NOMO-1 treated with DMSO at 0.1 percent for 48 hours (cell line): ENCODE results near the gene GARIN1A.
"Not testable (repeated sequence)": the region's sequence is repeated elsewhere in the genome, so short reads cannot be mapped to it uniquely, and the experiment has no call there.

Source experiments
- DNase-seq: peaks from one replicate; lab custom pipeline; 2025; ENCODE audit not compliant: unreplicated experiment; lab: John Stamatoyannopoulos, UW

GARIN1A gene

DNA sequence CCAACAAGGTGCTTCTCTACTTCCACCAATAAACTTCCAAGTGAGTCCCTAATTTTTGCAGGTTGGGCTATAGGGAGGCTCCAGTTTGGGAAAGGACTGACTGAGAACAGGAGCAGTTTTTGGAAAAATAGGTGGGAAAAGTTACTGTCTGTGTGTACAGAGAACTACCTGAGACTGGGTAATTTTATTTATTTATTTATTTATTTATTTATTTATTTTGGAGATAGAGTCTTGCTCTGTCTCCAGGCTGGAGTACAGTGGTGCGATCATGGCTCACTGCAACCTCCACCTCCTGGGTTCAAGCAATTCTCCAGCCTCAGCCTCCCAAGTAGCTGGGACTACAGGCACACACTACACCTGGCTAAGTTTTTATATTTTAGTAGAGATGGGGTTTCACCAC is 11.2 kb downstream of the GARIN1A start:
- DNase-seq, result not testable (repeated sequence)

- not testable (repeated sequence) for DNase-seq
Measured at GRCh38 chr7:128683738-128684137, 11.6 kb downstream of the GARIN1A start.

- DNase-seq, result no peak
Measured at GRCh38 chr7:128687131-128687530, 15.0 kb downstream of the GARIN1A start.

- no peak for DNase-seq
Measured at GRCh38 chr7:128688492-128688891, 16.4 kb downstream of the GARIN1A start.

DNA sequence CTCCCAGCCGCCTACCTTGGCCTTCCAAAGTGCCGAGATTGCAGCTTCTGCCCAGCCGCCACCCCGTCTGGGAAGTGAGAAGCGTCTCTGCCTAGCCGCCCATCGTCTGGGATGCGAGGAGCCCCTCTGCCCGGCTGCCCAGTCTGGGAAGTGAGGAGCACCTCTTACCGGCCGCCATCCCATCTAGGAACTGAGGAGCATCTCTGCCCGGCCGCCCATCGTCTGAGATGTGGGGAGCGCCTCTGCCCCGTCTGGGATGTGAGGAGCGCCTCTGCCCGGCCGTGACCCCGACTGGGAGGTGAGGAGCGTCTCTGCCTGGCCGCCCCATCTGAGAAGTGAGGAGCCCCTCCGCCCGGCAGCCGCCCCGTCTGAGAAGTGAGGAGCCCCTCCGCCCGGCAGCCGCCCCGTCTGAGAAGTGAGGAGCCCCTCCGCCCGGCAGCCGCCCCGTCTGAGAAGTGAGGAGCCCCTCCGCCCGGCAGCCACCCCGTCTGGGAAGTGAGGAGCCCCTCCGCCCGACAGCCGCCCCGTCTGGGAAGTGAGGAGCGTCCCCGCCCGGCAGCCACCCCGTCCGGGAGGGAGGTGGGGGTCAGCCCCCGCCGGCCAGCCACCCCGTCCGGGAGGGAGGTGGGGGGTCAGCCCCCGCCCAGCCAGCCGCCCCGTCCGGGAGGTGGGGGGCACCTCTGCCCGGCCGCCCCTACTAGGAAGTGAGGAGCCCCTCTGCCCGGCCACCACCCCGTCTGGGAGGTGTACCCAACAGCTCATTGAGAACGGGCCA is 17.3 kb downstream of the GARIN1A start:
- not testable (repeated sequence) for DNase-seq

DNA sequence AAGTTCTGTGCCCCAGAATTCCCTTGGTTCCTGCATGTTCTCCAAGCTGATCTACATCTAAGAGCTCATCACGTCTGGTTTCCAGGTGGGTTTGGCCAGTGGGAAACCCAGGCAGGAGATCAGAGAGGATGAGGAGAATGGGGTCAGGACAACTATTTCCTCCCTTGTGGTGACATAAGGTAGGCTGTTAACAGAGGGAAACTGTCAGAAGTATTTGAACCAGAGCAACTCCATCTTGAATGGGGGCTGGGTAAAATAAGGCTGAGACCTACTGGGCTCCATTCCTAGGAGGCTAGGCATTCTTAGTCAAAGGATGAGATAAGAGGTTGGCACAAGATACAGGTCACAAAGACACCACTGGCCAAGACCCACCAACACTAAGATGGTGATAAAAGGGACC is 19.1 kb downstream of the GARIN1A start:
- no peak for DNase-seq

DNA sequence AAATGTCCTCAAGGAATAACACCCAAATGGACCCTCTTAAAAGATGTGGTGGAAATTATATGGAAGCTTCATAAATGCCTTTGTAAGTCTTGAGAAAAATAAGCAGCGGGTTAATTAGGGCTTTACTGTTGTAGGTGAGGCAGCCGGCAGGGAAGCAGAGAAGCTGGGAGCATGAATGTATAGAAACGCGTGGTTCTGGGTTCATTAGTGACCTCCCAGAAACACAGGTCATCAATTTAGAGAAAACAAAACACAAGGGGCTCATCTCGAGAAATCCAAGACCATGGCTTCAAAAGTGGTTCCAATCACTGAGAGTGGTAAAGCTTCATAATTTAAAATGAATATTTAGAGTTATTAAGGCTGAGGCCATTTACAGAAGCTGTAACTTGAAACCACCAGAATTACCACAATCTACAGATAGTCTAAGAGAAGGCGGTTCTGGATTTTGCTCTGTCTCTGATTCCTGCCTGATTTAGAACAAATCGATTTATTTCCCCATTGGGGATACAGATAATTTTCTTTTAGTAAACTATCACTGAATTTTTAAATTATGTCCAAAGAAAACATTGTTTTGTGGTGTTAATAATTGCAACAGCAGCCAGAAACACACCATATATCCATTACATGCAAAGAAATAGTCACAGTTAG is 20.7 kb downstream of the GARIN1A start:
- DNase-seq, result no peak

DNA sequence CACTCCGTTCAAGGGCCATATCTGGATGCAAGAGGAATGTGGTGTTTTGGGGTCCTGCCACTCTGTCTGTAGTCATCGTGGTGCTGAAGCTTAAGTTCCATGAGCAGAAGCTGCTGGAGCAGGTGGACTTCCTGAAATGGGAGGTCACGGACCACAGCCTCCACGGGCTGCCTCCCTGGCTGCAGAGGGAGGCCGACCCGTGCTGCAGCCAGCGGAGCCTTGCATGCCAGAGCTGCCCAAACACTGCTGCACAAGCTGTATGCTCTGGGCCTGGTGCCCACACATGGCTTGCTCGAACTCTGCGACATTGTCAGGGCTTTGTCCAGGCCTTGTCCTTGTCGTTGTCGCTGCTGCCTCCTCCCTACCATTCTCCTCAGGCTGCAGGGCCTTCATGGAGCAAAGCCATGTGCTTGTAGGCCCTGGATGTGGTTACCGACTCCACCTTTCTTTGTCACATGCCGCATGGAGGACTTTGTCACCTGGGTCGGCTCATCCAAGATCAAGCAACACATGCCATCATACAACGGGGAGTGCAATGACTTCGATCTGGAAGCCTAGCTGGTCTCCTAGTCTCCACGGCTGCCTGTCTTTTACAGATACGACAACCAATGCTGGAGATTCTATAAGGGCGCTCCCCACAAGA is 21.4 kb downstream of the GARIN1A start:
- DNase-seq, result no peak

- DNase-seq, result no peak
Measured at GRCh38 chr7:128694738-128695137, 22.6 kb downstream of the GARIN1A start.

GRCh38 chr7:128697302-128697905 is 25.3 kb downstream of the GARIN1A start:
- DNase-seq, result peak; percentile 67

DNA sequence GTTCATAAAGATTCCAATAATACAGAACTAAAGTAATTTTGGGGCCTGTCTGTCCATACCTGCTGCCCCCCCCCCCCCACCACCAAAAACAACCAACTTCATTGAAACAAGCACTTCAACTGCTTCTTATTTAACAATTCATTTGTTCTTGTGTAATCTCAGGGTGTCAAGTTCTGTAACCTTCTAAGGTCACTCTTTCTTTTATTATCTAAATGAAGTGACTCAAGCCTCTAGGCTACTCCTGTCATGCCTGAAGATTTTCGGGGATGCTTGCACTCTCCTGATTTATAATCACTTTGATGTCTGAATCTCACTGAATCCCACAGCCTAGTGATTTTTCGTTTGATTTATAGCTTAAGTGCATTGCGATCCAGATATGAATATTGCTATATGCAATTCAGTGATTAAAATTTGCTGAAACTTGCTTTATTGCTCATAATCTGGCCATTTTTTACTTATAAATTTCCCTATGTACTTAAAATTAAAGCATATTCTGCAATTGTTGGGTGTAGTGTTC is 27.2 kb downstream of the GARIN1A start:
- DNase-seq, result no peak

- DNase-seq, result no peak
Measured at GRCh38 chr7:128699895-128700294, 27.8 kb downstream of the GARIN1A start.

DNA sequence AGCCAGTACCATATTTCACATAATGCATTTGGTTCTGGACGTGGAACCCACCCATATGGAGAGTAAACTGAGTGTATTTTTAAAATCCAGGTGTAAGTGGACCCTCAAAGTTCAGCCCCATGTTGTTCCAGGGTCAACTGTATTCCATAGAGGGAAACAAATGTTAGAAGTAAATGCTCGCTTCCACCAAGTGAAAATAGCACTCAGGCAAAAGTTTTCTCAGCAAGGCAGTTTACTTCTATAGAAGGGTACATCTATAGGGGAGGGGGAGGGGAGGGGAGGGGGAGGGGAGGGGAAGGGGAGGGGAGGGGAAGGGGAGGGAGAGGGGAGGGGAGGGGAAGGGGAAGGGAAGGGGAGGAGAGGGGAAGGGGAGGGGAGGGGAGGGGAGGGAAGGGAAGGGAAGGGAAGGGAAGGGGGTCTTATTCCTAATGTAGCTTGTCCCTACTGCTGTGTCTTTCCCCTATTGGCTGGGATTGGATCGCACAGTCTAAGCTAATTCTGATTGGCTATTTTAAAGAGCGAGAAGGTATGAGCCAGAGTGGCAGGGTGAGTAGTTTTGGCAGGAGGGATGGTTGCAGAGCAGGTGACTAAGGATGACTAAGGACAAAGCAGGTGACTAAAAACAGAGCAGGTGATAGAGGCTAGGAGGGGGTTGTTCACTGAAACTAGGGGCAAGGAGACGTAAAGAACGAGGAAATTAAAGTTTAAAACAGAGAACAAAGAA is 29.1 kb downstream of the GARIN1A start:
- no peak for DNase-seq

DNA sequence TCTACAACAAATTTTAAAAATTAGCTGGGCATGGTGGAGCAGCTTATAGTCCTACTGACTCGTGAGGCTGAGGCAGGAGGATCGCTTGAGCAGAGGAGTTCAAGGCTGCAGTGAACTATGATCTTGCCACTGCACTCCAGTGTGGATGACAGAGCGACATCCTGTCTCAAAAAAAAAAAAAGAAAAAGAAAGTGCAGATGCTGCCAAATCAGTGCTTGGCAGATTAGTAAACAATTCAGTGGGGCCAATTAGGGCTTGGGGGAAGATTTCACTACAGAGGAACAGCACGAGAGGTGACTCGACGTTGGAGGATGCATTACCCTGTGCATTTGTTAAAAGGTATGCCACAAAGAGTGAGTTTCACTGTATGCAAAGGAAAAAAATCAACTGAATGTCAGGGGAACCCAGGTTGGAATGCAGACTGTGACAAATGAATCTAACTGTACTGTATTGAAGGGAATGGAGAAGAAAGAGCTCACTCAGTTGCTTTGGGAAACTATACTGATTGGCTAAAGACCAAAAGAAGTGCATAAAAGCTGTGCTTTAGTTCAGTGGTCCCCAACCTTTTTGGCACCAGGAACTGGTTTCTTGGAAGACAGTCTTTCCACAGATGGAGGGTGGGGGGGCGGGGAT is 31.6 kb downstream of the GARIN1A start:
- no peak for DNase-seq

DNA sequence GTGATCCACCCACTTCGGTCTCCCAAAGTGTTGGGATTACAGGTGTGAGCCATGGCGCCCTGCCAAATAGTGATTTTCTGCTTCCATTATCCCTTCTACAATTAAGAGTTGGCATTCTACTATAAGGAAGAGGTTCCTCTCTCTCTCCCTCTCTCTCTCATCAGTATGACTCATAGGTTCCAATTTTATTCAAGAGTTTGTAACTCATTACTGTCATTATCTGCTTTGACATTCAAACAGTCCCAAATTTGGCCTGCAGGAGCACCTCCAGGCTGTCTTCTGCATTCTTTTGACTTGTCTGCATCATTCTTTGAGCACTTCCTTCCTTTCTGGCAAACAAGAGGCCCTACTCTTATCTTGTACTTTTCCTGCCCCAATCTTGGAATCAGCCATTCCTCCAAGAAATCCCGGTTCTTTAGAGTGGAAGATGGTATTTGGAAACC is 33.8 kb downstream of the GARIN1A start:
- peak; percentile 8 for DNase-seq

- no peak for DNase-seq
Measured at GRCh38 chr7:128707752-128708151, 35.7 kb downstream of the GARIN1A start.

GRCh38 chr7:128708235-128708634 is 36.1 kb downstream of the GARIN1A start:
- no peak for DNase-seq

DNA sequence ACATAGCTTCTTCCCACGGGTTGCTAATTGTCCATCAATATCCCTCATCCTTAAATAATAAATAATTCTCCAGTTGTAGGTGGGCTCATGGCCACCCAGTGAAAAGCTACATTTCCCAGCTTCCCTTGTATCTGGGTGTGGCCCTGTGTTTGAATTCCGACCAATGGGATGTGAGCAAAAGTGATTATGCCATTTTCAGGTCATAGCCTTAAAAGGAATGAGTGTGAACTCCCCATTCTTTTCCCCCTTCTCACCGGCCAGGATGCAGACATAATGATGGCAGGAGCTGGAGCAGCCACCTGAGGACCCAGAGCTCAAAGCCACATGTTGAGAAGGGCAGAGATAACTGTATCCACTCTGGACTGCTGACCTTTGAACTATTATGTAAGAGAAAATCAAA is 36.7 kb downstream of the GARIN1A start:
- no peak for DNase-seq

DNA sequence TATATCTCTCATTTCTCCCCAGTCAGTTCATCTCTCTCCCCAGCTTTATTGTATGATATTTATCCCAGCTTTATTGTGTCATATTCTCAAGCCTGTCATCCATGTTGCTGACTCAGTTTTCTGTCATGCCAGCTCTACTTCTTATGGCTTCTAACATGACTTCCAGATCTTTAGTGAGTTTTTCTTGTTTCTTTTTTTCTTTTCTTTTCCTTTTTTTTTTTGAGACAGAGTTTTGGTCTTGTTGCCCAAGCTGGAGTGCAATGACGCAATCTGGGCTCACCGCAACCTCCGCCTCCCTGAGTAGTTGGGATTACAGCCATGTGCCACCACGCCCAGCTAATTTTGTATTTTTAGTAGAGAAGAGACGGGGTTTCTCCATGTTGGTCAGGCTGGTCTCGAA is 38.4 kb downstream of the GARIN1A start:
- peak; percentile 59 for DNase-seq

DNA sequence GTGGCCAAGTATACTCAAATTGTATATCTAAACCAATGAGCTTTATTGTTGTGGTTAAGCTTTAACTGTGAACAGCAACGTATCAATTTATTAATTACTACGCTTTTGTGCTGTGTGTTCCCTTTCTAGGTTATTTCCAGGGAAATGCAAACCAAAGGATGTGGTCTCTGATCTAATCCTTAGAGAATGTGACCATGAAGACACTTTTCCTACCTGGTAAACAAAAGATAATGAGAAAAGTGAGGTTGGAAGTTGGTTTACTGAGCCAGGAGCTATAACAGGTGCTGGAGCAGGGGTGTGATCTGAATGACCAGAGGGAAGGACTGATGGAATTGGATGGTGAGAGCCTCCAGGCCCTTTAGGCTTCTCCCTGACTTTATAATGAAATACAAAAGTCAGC is 41.7 kb downstream of the GARIN1A start:
- DNase-seq, result no peak
